Liver (tissue), 9 donors: ENCODE data around the gene CCDC192. TPM values are rescaled to one million over a fixed set of nuclear protein-coding genes. Genes with fewer than 3 reads are reported as not detected.

Source experiments
- DNase-seq: peaks from one replicate; pipeline ENCODE4 v3.0.0-alpha.2; 2017; ENCODE audit warnings: low spot score
- H3K27ac ChIP-seq, 2 donors: one replicate each; pipeline ENCODE4 v1.7.0; 2013; ENCODE audit warnings: inconsistent platforms in 2 of 2, low read length in 2 of 2, control low read depth in 1 of 2, low read depth in 1 of 2, mild to moderate bottlenecking in 1 of 2
- H3K27me3 ChIP-seq, 4 donors: one replicate each; pipeline versions ENCODE4 v1.6.1 to v1.7.0; 2013; ENCODE audit warnings: low read length in 3 of 4, inconsistent platforms in 1 of 4, mild to moderate bottlenecking in 1 of 4, moderate library complexity in 1 of 4; ENCODE audit not compliant: control insufficient read depth in 4 of 4, insufficient read depth in 4 of 4
- H3K36me3 ChIP-seq, 4 donors: one replicate each; pipeline versions ENCODE4 v1.6.1 to v1.7.0; 2013; ENCODE audit warnings: low read length in 3 of 4, mild to moderate bottlenecking in 3 of 4, low read depth in 1 of 4, moderate library complexity in 1 of 4; ENCODE audit not compliant: control insufficient read depth in 4 of 4, insufficient read depth in 3 of 4
- H3K4me1 ChIP-seq, 4 donors: one replicate each; pipeline versions ENCODE4 v1.6.1 to v1.7.0; 2013; ENCODE audit warnings: low read length in 3 of 4, mild to moderate bottlenecking in 3 of 4, moderate library complexity in 1 of 4; ENCODE audit not compliant: control insufficient read depth in 4 of 4, insufficient read depth in 4 of 4
- H3K4me3 ChIP-seq, 3 donors: one replicate each; pipeline versions ENCODE4 v1.6.1 to v1.7.0; 2013; ENCODE audit warnings: low read length in 3 of 3, control low read depth in 1 of 3, low read depth in 1 of 3, mild to moderate bottlenecking in 1 of 3
- H3K9ac ChIP-seq, 2 donors: one replicate each; pipeline ENCODE4 v1.7.0; 2013; ENCODE audit warnings: low read length in 2 of 2, mild to moderate bottlenecking in 2 of 2, moderate library complexity in 2 of 2, control low read depth in 1 of 2, low read depth in 1 of 2
- H3K9me3 ChIP-seq, 4 donors: one replicate each; pipeline versions ENCODE4 v1.6.1 to v1.7.0; 2013; ENCODE audit warnings: low read length in 3 of 4; ENCODE audit not compliant: control insufficient read depth in 4 of 4
- ATF3 ChIP-seq: IDR thresholded peaks from 2 replicates; pipeline ENCODE4 v1.6.1; 2016; ENCODE audit warnings: antibody characterized with exemption
- CTCF ChIP-seq: fragments of 150-350 bp; IDR thresholded peaks from 2 replicates; pipeline ENCODE4 v1.5.1; 2017; ENCODE audit warnings: improper control_type of control experiment, low read depth, low read length; ENCODE audit not compliant: missing input control
- EGR1 ChIP-seq, 2 donors: IDR thresholded peaks; 2 replicates each; pipeline ENCODE4 v1.6.1; 2016 to 2018; ENCODE audit warnings: antibody characterized with exemption in 2 of 2, low read depth in 2 of 2
- FOXA2 ChIP-seq: IDR thresholded peaks from 2 replicates; pipeline ENCODE4 v1.6.1; 2016; ENCODE audit warnings: antibody characterized with exemption
- GABPA ChIP-seq, 2 donors: IDR thresholded peaks in 1 of 2; conservative IDR thresholded peaks in 1 of 2; 2 replicates each; pipeline ENCODE4 v1.6.1; 2016; ENCODE audit warnings: antibody characterized with exemption in 2 of 2, mild to moderate bottlenecking in 1 of 2, moderate library complexity in 1 of 2
- HNF4A ChIP-seq, 2 donors: conservative IDR thresholded peaks; 2 replicates each; pipeline ENCODE4 v1.6.1; 2016; ENCODE audit warnings: antibody characterized with exemption in 2 of 2, mild to moderate bottlenecking in 2 of 2
- JUND ChIP-seq, 2 donors: IDR thresholded peaks; 2 replicates each; pipeline ENCODE4 v1.6.1; 2016; ENCODE audit warnings: antibody characterized with exemption in 2 of 2
- MAX ChIP-seq: IDR thresholded peaks from 2 replicates; pipeline ENCODE4 v1.6.1; 2016; ENCODE audit warnings: antibody characterized with exemption
- RAD21 ChIP-seq, 2 donors: IDR thresholded peaks; 2 replicates each; pipeline ENCODE4 v1.6.1; 2016; ENCODE audit warnings: antibody characterized with exemption in 2 of 2, mild to moderate bottlenecking in 2 of 2
- REST ChIP-seq: IDR thresholded peaks from 2 replicates; pipeline ENCODE4 v1.6.1; 2016; ENCODE audit warnings: antibody characterized with exemption, mild to moderate bottlenecking
- RXRA ChIP-seq, 2 donors: IDR thresholded peaks; 2 replicates each; pipeline ENCODE4 v1.6.1; 2017 to 2018; ENCODE audit warnings: antibody characterized with exemption in 2 of 2, mild to moderate bottlenecking in 1 of 2
- TAF1 ChIP-seq: conservative IDR thresholded peaks from 2 replicates; pipeline ENCODE4 v1.6.1; 2016; ENCODE audit warnings: antibody characterized with exemption, mild to moderate bottlenecking
- WGBS: extraction: QIAGEN DNeasy Blood & Tissue Kit; methylation state at CpG from one replicate; pipeline ENCODE4 v1.1.7; 2013; 5-methylcytosine and 5-hydroxymethylcytosine counted together
- polyA plus RNA-seq, 2 donors: library from polyadenylated mRNA; stranded (reverse) in 1 of 2; unstranded in 1 of 2; fragments of 200-250 nt in 1 of 2; fragments of >200 nt in 1 of 2; fragmentation: Nextera tagmentation in 1 of 2; extraction: Ambion mirVana in 1 of 2; gene quantifications; one replicate each; pipeline versions ENCODE4 v1.2.1 to v1.2.3, GENCODE V29; 2013 to 2015
- total RNA-seq, 2 donors: library from RNA; depleted of rRNA; stranded (reverse); fragments of >200 nt; gene quantifications; one replicate each; pipeline ENCODE4 v1.2.3, GENCODE V29; 2014
- donor health status: healthy.
- donor health status: healthy.
- donor health status: healthy.
- donor health status: healthy.
- donor health status: healthy.

CCDC192 gene
- total and polyA plus RNA-seq, 4 donors = not detected

GRCh38 chr5:127912411-127912810 is 209.2 kb downstream of the CCDC192 start (continued):
- TF ChIP-seq CTCF (no peak), TAF1 (no peak), FOXA2 (no peak)

GRCh38 chr5:127916885-127917573 is 213.8 kb downstream of the CCDC192 start:
- H3K27ac ChIP-seq = no peak overlapping the region
- H3K9me3 ChIP-seq = no peaks in the 10 kb centered on the region
- no peaks in the 10 kb centered on the region for H3K27me3 ChIP-seq
- no peaks in the 10 kb centered on the region for H3K4me1 ChIP-seq
- TF ChIP-seq JUND (IDR thresholded peaks at IDR 0.05) (no peak), MAX (no peak), RXRA (IDR thresholded peaks at IDR 0.05) (no peak), GABPA (IDR thresholded peaks at IDR 0.05 in 1 of 2, conservative IDR thresholded peaks at IDR 0.05 in 1 of 2) (no peak)
- H3K36me3 ChIP-seq = no peaks in the 10 kb centered on the region
- no peak overlapping the region for H3K4me3 ChIP-seq
- no peak overlapping the region for H3K9ac ChIP-seq
- 64% methylated on average over 3 of the region's 3 CpGs for WGBS
- DNase-seq = no peak

- TF ChIP-seq EGR1 (IDR thresholded peaks at IDR 0.05; ENCODE audit: low read depth in 2 of 2) (no peak), JUND (IDR thresholded peaks at IDR 0.05) (no peak), RXRA (IDR thresholded peaks at IDR 0.05) (no peak), RAD21 (IDR thresholded peaks at IDR 0.05) (no peak), MAX (no peak), GABPA (IDR thresholded peaks at IDR 0.05 in 1 of 2, conservative IDR thresholded peaks at IDR 0.05 in 1 of 2) (no peak), HNF4A (conservative IDR thresholded peaks at IDR 0.05) (no peak), ATF3 (no peak), TAF1 (no peak), REST (no peak), CTCF (no peak)
- WGBS = 72% methylated on average over 5 of the region's 5 CpGs
- Histone ChIP-seq H3K4me1 (no peaks in the 10 kb centered on the region), H3K27me3 (no peaks in the 10 kb centered on the region), H3K4me3 (no peak overlapping the region), H3K27ac (no peak overlapping the region), H3K36me3 (no peaks in the 10 kb centered on the region), H3K9me3 (no peaks in the 10 kb centered on the region), H3K9ac (no peak overlapping the region)
- DNase-seq = no peak
Measured at GRCh38 chr5:127919006-127919796, 216.0 kb downstream of the CCDC192 start.
